Cardiac muscle cell (in vitro differentiated cells and primary cell): Measurements from ENCODE around the gene KREMEN1. TPM values are rescaled to one million over a fixed set of nuclear protein-coding genes. Genes with fewer than 3 reads are reported as not detected.

ENCODE experiments used
- DNase-seq, 2 donors: peaks; one replicate each; pipeline versions ENCODE4 v3.0.0 to v3.0.0-alpha.2; 2010 to 2017; ENCODE audit warnings: low read depth in 1 of 2, low spot score in 1 of 2
- H3K27ac ChIP-seq: fragments of 200-600 bp; sonication (generic); 2 replicates; pipeline ENCODE4 v1.5.1; 2016
- H3K27me3 ChIP-seq: fragments of 200-600 bp; sonication (generic); 2 replicates; pipeline ENCODE4 v1.6.0; 2016; ENCODE audit warnings: control low read depth
- H3K36me3 ChIP-seq: fragments of 200-600 bp; sonication (generic); 2 replicates; pipeline ENCODE4 v1.5.1; 2016; ENCODE audit warnings: control low read depth
- H3K4me1 ChIP-seq: fragments of 200-600 bp; sonication (generic); 2 replicates; pipeline ENCODE4 v1.8.1; 2017; ENCODE audit warnings: low read depth, mild to moderate bottlenecking, mixed run types
- H3K4me3 ChIP-seq: fragments of 200-600 bp; sonication (generic); 2 replicates; pipeline ENCODE4 v1.5.1; 2016; ENCODE audit warnings: mild to moderate bottlenecking
- H3K9me3 ChIP-seq: fragments of 200-600 bp; sonication (generic); 2 replicates; pipeline ENCODE4 v1.5.1; 2017; ENCODE audit warnings: low read depth, mild to moderate bottlenecking, control low read depth
- CTCF ChIP-seq: IDR thresholded peaks from 2 replicates; pipeline ENCODE4 v1.5.1; 2012; ENCODE audit warnings: low read depth, mild to moderate bottlenecking, low read length
- polyA plus RNA-seq: library from polyadenylated mRNA; unstranded; fragments of >200 nt; fragmentation: Nextera tagmentation; extraction: Ambion mirVana; gene quantifications from 2 replicates; pipeline ENCODE4 v1.2.1, GENCODE V29; 2016
- total RNA-seq: library from RNA; depleted of rRNA; stranded (reverse); fragments of >200 nt; gene quantifications from 2 replicates; pipeline ENCODE4 v1.2.3, GENCODE V29; 2016

KREMEN1 gene
- total and polyA plus RNA-seq, 2 experiments from 2014 or later: 18.0 to 20.3 TPM

GRCh38 chr22:29205594-29206371 lies 132.9 kb downstream of the KREMEN1 start, which contains the start of gene EMID1:
TSS of gene EMID1 (plus strand) at chr22:29205896. CDS start at chr22:29206039, 143 bp downstream.
- no peaks in the 10 kb centered on the region for H3K27me3 ChIP-seq
- peak within 1 kb of the TSS; percentile 48 for H3K4me3 ChIP-seq
- no peaks in the 10 kb centered on the region for H3K36me3 ChIP-seq
- no peaks in the 10 kb centered on the region for H3K4me1 ChIP-seq
- no peaks in the 10 kb centered on the region for H3K9me3 ChIP-seq
- no peak within 1 kb of the TSS for H3K27ac ChIP-seq
- no peak for TF ChIP-seq CTCF
- DNase-seq: peak; percentile 43 to 76

GRCh38 chr22:29206372-29207242 lies 133.8 kb downstream of the KREMEN1 start:
- no peaks in the 10 kb centered on the region for H3K9me3 ChIP-seq
- H3K4me3 ChIP-seq: peak overlapping the region; percentile 48
- H3K4me1 ChIP-seq: no peaks in the 10 kb centered on the region
- DNase-seq: no peak
- no peak for TF ChIP-seq CTCF
- no peak overlapping the region for H3K27ac ChIP-seq
- no peaks in the 10 kb centered on the region for H3K36me3 ChIP-seq
- no peaks in the 10 kb centered on the region for H3K27me3 ChIP-seq

GRCh38 chr22:29207243-29207550 lies 134.4 kb downstream of the KREMEN1 start:
- no peaks in the 10 kb centered on the region for H3K36me3 ChIP-seq
- no peaks in the 10 kb centered on the region for H3K9me3 ChIP-seq
- H3K4me3 ChIP-seq: no peak overlapping the region
- no peak for DNase-seq
- H3K4me1 ChIP-seq: no peaks in the 10 kb centered on the region
- TF ChIP-seq CTCF: no peak
- no peak overlapping the region for H3K27ac ChIP-seq
- H3K27me3 ChIP-seq: no peaks in the 10 kb centered on the region

- H3K9me3 ChIP-seq: no peaks in the 10 kb centered on the region
- H3K27ac ChIP-seq: no peak overlapping the region
- DNase-seq: no peak
- no peak for TF ChIP-seq CTCF
- H3K36me3 ChIP-seq: no peaks in the 10 kb centered on the region
- no peaks in the 10 kb centered on the region for H3K27me3 ChIP-seq
- no peak overlapping the region for H3K4me3 ChIP-seq
- H3K4me1 ChIP-seq: no peaks in the 10 kb centered on the region
These were observed 135.0 kb downstream of the KREMEN1 start for GRCh38 chr22:29207562-29208501.

- H3K27me3 ChIP-seq: no peaks in the 10 kb centered on the region
- no peak for DNase-seq
- H3K4me1 ChIP-seq: no peaks in the 10 kb centered on the region
These were observed 135.6 kb downstream of the KREMEN1 start for GRCh38 chr22:29208502-29208862.

More at GRCh38 chr22:29208502-29208862, 135.6 kb downstream of the KREMEN1 start:
- Histone ChIP-seq H3K9me3 (no peaks in the 10 kb centered on the region), H3K36me3 (no peaks in the 10 kb centered on the region), H3K27ac (no peak overlapping the region), H3K4me3 (no peak overlapping the region)
- no peak for TF ChIP-seq CTCF
